CD4-positive, alpha-beta T cell treated with Interleukin-10 for 1 hour (primary cell): ENCODE data around the gene APPL2.

Source experiments
- DNase-seq: peaks from one replicate; pipeline ENCODE4 v3.0.0-alpha.2; 2020

The APPL2 gene, protein sequence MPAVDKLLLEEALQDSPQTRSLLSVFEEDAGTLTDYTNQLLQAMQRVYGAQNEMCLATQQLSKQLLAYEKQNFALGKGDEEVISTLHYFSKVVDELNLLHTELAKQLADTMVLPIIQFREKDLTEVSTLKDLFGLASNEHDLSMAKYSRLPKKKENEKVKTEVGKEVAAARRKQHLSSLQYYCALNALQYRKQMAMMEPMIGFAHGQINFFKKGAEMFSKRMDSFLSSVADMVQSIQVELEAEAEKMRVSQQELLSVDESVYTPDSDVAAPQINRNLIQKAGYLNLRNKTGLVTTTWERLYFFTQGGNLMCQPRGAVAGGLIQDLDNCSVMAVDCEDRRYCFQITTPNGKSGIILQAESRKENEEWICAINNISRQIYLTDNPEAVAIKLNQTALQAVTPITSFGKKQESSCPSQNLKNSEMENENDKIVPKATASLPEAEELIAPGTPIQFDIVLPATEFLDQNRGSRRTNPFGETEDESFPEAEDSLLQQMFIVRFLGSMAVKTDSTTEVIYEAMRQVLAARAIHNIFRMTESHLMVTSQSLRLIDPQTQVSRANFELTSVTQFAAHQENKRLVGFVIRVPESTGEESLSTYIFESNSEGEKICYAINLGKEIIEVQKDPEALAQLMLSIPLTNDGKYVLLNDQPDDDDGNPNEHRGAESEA

GRCh38 chr12:105235732-105236476, at the start of gene APPL2:
TSS of gene APPL2 (minus strand) at chr12:105236174. CDS start at chr12:105236012, 162 bp downstream.
- DNase-seq: peak; percentile 84

- DNase-seq: no peak
Observed at GRCh38 chr12:105285378-105285777, 49.4 kb upstream of the APPL2 start.

DNA sequence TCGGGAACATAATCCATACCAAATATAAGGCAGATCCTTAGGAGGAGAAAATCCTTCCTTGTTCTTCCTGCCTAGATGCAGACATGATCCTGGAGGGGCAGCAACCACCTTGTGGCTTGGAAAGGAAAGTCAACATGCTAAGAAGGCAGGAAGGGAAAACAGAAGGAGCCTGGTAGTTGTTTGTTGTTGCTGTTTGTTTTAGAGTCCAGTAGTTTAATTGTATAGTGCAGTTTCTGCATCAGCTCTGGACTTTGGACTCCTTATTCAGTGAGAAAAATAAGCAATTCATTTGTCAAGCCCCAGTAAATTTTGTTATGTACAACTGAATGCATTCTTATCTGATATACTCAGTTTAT, 45.7 kb upstream of the APPL2 start:
- DNase-seq: no peak

DNA sequence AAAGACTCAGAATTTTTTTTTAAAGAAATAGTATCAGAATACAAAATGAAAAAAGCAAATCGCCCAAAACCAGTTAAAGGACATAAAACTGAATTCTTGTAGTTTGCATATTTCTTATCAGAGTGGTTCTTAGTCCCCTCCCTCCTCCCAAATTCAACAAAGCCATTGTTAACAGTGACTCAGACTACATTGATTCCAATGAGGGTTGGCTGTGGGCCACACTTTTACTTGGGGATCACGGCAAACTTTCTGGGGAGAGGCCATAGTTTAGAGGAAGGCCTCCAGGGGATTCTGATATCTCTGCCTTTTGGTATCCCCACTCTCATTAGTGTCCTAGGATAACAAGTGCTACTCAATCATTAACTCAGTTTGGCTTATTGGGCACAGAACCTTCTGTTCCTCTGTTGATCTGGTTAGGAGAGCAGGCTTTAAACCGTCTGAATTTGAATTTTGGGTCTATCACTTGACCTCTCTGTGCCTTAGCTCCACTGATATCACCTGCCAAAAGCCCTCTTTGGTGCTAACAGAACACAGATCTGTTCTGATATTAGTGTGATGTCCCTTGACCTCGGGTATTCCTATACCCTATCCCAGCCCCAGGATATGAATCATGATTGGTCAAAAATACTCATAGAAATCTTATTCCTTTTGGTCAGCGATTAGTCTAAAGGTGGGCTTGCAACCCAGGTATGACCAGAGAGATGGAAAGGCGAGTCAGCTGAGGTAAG, 45.2 kb upstream of the APPL2 start:
- no peak for DNase-seq

DNA sequence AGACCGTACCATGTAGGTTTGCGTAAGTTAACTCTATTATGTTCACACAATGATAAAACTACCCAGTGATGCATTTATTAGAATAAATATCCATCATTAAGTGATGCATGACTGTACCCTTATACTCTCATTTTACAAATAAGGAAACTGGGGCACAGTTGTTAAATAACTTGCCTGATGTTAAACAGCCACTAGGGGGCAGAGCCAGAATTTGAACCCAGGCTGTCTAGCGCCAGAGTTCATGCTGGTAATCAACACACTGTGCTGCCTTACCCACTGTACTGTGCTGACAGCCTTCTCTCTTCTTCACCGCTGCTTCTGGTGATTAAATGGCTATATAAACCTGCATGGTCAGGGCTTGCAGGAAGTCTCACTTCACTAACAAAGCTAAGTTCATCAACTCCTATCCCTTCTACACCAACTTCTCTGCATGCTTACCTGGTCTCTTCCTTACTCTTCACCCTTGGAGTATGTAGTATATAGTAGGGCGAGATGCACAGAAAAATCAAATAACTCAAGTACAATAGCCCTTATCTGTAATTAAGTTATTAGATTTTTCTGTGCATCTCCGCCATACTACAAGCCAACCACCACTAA, 43.6 kb upstream of the APPL2 start:
- peak; percentile 59 for DNase-seq

- DNase-seq: no peak
Observed at GRCh38 chr12:105278043-105278697, 42.2 kb upstream of the APPL2 start.

DNA sequence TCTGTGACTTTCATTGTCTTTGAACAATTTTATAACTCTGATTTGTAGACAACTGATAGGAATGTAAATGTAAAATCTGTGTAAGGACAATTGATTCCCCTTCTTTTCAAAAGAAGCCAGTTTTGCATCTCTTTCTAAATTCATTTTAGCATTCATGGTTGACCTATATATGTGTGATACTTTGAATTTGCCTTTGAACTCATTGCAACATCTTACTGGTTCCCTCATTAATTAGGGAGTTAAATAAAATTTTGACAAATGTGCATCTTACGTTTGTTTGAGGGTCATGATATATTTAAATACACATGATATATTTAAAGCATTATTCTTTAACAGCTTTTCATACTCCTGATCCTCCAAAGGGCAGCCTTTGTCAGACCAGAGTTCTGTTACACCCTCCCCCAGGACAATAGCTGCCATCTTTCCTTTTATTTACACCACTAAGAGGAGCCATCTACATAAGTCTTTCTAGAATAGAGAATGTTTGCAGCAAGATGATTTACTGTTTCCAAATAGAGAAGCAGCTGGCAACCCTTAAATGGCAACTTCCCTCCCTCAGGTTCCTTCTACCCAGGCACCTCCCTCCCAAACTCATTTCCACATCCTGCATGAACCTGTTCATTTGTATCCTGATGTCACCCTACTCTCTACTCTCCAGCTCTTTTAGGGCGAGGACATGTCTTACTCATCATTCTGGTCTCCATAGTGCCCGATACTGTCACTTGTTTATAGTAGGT, 40.2 kb upstream of the APPL2 start:
- no peak for DNase-seq

DNA sequence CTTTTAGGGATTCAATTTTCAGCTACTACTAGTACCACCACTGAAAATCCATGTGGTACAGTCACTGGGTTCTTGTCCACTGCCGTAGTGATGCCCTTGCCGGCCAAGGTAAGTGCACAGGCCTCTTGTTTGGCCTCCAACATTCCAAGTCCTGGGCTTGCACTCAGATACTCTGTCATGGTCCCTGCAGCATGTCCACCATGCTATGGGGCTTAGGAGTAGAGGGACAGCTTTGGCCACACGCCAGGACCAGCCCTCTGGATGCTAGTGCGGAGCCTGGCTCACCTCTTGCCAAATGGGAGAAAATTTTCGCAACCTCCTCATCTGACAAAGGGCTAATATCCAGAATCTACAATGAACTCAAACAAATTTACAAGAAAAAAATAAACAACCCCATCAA, 38.6 kb upstream of the APPL2 start:
- no peak for DNase-seq

DNA sequence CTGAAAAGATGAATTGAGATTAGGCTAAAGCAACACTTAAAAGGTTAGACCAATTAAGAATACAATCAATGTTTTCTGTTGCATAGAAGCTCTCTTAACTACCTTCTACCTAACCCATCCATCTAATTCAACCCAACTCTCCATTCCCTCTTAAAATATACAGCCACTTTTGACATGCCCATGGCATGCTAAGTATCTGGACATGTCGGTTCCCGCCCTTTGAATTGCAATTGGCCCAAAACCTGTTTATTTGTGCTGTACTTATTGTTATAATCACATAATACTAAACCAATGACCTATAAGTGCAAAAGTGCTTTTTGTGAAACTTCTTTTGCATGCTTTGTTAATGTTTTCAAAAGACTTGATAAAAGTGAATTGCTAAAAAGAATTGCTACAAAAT, 37.6 kb upstream of the APPL2 start:
- no peak for DNase-seq

GRCh38 chr12:105272814-105273416, 36.9 kb upstream of the APPL2 start:
- no peak for DNase-seq

DNA sequence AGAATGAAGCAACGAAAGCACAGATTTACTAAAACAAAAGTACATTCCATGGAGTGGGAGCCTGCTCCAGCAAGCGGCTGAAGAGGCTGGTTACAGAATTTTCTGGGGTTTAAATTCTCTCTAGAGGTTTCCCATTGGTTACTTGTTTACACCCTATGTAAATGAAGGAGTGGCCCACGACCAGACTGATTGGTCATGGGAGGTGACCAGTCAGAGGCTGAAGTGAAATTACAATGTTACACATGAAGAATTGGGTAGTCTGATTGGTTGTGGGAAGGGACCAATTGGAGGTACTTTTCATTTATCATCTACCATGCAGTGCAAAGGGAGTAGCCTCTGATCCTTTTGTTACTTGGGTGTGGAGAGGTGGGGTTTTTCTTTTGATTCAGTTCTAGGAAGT, 36.2 kb upstream of the APPL2 start:
- no peak for DNase-seq

GRCh38 chr12:105271364-105271763, 35.4 kb upstream of the APPL2 start:
- no peak for DNase-seq

DNA sequence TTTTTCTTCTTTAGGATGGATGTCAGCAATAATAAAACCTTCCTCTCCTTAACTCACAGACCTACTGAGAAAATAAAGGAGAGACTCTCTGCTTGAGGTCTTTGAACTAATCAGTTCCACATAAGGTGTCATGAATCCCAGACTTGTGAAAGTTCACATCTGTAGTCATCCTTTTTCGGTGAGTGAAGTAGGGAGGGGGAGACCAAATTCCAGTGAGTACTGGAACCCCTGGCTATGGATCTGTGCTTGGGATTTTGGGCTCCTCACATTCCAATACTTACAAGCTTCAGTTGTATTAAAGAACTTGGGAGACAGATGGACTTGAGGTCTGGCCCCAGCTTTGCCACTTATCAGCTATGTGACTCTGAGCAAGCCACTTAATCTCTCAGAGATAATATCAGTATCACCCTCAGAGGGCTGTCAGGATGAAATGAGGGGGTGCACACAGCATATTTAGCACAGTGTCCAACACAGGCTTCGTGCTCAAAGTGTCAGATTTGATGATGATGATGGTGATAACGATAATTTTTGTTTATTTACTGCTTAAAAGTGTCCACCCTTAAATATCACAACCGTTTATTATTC, 34.8 kb upstream of the APPL2 start:
- no peak for DNase-seq

- no peak for DNase-seq
Observed at GRCh38 chr12:105267711-105268110, 31.7 kb upstream of the APPL2 start.

DNA sequence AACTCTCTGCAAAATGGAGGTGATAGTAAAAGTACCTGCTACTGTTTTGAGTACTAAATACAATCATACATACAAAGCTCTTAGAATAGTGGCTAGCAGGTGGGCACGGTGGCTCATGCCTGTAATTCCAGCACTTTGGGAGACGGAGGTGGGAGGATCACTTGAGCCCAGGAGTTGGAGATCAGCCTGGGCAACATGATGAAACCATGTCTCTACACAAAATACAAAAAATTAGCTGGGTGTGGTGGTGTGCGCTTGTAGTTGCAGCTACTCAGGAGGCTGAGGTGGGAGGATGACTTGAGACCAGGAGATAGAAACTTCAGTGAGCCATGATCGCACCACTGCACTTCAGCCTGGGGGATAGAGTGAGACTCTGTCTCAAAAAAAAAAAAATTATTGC, 28.8 kb upstream of the APPL2 start:
- DNase-seq: no peak

GRCh38 chr12:105262461-105263184, 26.6 kb upstream of the APPL2 start:
- DNase-seq: no peak

DNA sequence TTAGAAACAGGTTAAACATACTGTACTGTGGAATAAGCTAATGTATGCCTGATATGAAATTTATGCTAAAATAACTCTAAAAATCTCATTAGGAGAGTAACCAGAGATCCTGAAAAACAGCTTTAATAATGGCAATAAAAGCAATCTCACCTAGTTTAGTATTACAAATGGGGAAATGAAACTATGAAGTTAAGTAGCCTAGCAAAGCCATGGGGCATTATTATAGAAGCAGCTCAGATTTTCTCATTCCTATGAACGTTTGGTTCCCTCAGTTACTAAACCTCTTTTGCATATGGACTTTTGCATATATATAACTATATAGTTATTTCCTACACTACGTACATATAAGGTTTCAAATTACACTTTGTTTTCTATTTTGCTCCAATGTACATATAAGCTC, 25.0 kb upstream of the APPL2 start:
- DNase-seq: no peak

GRCh38 chr12:105259226-105259625, 23.3 kb upstream of the APPL2 start:
- no peak for DNase-seq

GRCh38 chr12:105257321-105257728, 21.4 kb upstream of the APPL2 start:
- no peak for DNase-seq

- no peak for DNase-seq
Observed at GRCh38 chr12:105256921-105257320, 20.9 kb upstream of the APPL2 start.
